Adrenal gland (tissue), 12 donors: ENCODE data around the gene COL1A1. TPM values are rescaled to one million over a fixed set of nuclear protein-coding genes. Genes with fewer than 3 reads are reported as not detected.

Experiments
- DNase-seq, 7 donors: peaks; one replicate each; pipeline ENCODE4 v3.0.0-alpha.2; 2019 to 2020
- H3K27ac ChIP-seq, 5 donors: fragments of 200-600 bp; sonication (generic) in 4 of 5; 1 replicate in 3 of 5; 2 replicates in 2 of 5; pipeline versions ENCODE4 v1.5.1 to v1.8.0; 2016 to 2020; ENCODE audit warnings: mild to moderate bottlenecking in 1 of 5
- H3K27me3 ChIP-seq: fragments of 200-600 bp; 2 replicates; pipeline ENCODE4 v1.8.0; 2021
- H3K36me3 ChIP-seq, 2 donors: fragments of 200-600 bp; replicated peaks in 1 of 2; 1 replicate in 1 of 2; 2 replicates in 1 of 2; pipeline versions ENCODE4 v1.5.1 to v1.8.0; 2018 to 2022
- H3K4me1 ChIP-seq, 2 donors: fragments of 200-600 bp; replicated peaks in 1 of 2; 1 replicate in 1 of 2; 2 replicates in 1 of 2; pipeline versions ENCODE4 v1.5.1 to v1.8.0; 2018 to 2021
- H3K4me3 ChIP-seq, 4 donors: fragments of 200-600 bp; sonication (generic) in 3 of 4; one replicate each; pipeline ENCODE4 v1.5.1; 2016 to 2018
- H3K9me3 ChIP-seq, 3 donors: fragments of 200-600 bp; sonication (generic) in 1 of 3; replicated peaks in 1 of 3; 1 replicate in 2 of 3; 2 replicates in 1 of 3; pipeline versions ENCODE4 v1.5.1 to v1.8.0; 2016 to 2021
- POLR2A ChIP-seq, 2 donors: fragments of 450-650 bp; IDR thresholded peaks; one replicate each; pipeline ENCODE4 v1.6.1; 2017; ENCODE audit warnings: antibody characterized with exemption in 2 of 2, mild to moderate bottlenecking in 2 of 2, moderate library complexity in 1 of 2
- WGBS, 4 donors: extraction: QIAGEN DNeasy Blood & Tissue Kit in 2 of 4; methylation state at CpG; one replicate each; pipeline versions ENCODE4 v1.1.5 to v1.1.7; 2013 to 2017; 5-methylcytosine and 5-hydroxymethylcytosine counted together
- intact Hi-C, 2 donors: fragments of 100-400 bp; cut with DNase I; formaldehyde crosslinking; loops; one replicate each; pipeline versions ENCODE4 v1.14.1 to v1.15.0; 2022 to 2023
- polyA plus RNA-seq, 3 donors: library from polyadenylated mRNA; stranded (reverse); fragments of 200-250 nt in 2 of 3; fragments of 350-450 nt in 1 of 3; fragmentation: Illumina TruSeq in 1 of 3; extraction: RNeasy Lipid Tissue Mini Kit (QIAGEN cat#74804) in 1 of 3; gene quantifications; one replicate each; pipeline ENCODE4 v1.2.3, GENCODE V29; 2013 to 2014
- total RNA-seq, 9 donors: library from RNA; depleted of rRNA in 4 of 9; stranded (reverse); fragments of >200 nt in 4 of 9; fragments of 120-200 nt in 1 of 9; fragmentation: NEBNext Ultra II Directional in 1 of 9; extraction: Animal tissue kit (Norgen Biotek cat#: 25700) in 1 of 9; gene quantifications; one replicate each; pipeline versions ENCODE4 v1.1.0 to v1.2.4, GENCODE V29; 2013 to 2023
- TF ChIP-seq, protein P1 (sequence below), 6 experiments: fragments of 450-650 bp in 4 of 6; fragments of 200-600 bp in 2 of 6; sonication (generic) in 1 of 6; IDR thresholded peaks; 1 replicate in 5 of 6; 2 replicates in 1 of 6; pipeline versions ENCODE4 v1.5.1 to v1.8.0; 2016 to 2021; ENCODE audit warnings: antibody characterized with exemption in 6 of 6, mild to moderate bottlenecking in 2 of 6, moderate library complexity in 1 of 6
- donor health status: healthy with polysubstance abuse.
- donor health status: Bipolar disorder and iron deficiency.
- donor health status: DM: yes; HTN: yes; CAD: no.
- donor health status: DM: no; HTN: no; CAD: no.
- donor health status: DM: no; HTN: no; CAD: no.
- donor health status: DM: yes; HTN: yes; CAD: no.

Gene COL1A1
- total and polyA plus RNA-seq, 12 donors = 39.6 to 263 (median 87.2) TPM

DNA sequence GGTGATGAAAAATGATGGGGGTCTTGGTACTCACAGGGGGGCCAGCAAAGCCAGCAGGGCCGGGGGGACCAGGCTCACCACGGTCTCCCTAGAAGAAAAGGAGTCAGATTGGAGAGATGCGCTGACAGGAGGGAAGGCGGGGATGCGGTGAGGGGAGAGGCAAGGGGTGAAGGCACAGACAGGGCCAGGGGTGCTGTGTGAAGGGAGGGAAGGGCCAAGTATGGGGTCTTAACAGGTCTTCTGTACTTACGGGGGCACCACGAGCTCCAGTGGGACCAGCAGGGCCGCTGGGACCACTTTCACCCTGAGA, 11.2 kb downstream of the COL1A1 start:
- Histone ChIP-seq H3K4me3 (no peak overlapping the region), H3K4me1 (no peaks in the 10 kb centered on the region), H3K27me3 (no peaks in the 10 kb centered on the region), H3K36me3 (peaks cover 0 to 11% of the 10 kb centered on the region in 2 donors), H3K27ac (no peak overlapping the region), H3K9me3 (no peaks in the 10 kb centered on the region)
- WGBS, 4 donors = 72 to 85% (median 77%) methylated on average over 8 of the region's 8 CpGs
- TF ChIP-seq POLR2A (IDR thresholded peaks at IDR 0.05) = no peak
- TF ChIP-seq, protein P1, sequence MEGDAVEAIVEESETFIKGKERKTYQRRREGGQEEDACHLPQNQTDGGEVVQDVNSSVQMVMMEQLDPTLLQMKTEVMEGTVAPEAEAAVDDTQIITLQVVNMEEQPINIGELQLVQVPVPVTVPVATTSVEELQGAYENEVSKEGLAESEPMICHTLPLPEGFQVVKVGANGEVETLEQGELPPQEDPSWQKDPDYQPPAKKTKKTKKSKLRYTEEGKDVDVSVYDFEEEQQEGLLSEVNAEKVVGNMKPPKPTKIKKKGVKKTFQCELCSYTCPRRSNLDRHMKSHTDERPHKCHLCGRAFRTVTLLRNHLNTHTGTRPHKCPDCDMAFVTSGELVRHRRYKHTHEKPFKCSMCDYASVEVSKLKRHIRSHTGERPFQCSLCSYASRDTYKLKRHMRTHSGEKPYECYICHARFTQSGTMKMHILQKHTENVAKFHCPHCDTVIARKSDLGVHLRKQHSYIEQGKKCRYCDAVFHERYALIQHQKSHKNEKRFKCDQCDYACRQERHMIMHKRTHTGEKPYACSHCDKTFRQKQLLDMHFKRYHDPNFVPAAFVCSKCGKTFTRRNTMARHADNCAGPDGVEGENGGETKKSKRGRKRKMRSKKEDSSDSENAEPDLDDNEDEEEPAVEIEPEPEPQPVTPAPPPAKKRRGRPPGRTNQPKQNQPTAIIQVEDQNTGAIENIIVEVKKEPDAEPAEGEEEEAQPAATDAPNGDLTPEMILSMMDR (IDR thresholded peaks at IDR 0.05) = no peak
- DNase-seq = no peak
- intact Hi-C loops = no loop called here

DNA sequence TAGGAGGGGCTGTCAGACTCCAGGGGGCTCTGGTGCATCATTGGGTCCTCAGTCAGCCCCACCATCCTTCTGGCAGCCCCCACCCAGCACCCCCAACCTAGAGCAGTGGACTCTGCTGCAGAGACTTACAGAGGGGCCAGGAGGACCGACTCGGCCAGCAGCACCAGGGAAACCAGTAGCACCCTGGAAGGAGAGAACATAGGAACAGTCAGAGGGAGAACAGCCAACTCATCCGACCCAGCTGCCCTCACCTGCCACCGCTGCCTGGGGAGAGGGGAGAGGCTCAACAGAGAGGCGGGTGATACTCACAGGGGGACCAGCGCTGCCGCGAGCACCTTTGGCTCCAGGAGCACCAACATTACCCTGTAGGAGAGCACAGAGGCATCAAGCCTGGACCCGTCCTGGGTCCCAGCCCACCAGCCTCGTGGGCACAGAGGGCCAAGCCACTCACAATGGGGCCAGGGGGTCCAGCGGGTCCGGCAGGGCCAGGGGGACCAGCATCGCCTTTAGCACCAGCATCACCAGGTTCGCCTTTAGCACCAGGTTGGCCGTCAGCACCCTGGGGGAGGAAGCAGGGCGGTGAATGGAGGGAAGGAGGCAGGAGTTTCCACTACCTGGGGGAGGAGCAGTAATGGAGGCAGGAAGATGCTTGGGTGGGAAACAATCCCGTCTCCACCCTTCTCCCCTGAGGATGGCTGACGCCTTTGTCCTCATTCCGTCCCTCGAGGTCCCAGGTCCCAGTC, 11.7 kb downstream of the COL1A1 start:
- TF ChIP-seq, protein P1 (IDR thresholded peaks at IDR 0.05) = no peak
- no peak for TF ChIP-seq POLR2A (IDR thresholded peaks at IDR 0.05)
- no peaks in the 10 kb centered on the region for H3K27me3 ChIP-seq
- H3K27ac ChIP-seq = no peak overlapping the region
- WGBS, 4 donors = 66 to 80% (median 76%) methylated on average over 12 to 20 of the region's 20 CpGs
- H3K4me1 ChIP-seq = no peaks in the 10 kb centered on the region
- no peak overlapping the region for H3K4me3 ChIP-seq
- H3K9me3 ChIP-seq = no peaks in the 10 kb centered on the region
- H3K36me3 ChIP-seq = peaks cover 0 to 11% of the 10 kb centered on the region in 2 donors
- no peak for DNase-seq
- intact Hi-C loops = no loop called here

DNA sequence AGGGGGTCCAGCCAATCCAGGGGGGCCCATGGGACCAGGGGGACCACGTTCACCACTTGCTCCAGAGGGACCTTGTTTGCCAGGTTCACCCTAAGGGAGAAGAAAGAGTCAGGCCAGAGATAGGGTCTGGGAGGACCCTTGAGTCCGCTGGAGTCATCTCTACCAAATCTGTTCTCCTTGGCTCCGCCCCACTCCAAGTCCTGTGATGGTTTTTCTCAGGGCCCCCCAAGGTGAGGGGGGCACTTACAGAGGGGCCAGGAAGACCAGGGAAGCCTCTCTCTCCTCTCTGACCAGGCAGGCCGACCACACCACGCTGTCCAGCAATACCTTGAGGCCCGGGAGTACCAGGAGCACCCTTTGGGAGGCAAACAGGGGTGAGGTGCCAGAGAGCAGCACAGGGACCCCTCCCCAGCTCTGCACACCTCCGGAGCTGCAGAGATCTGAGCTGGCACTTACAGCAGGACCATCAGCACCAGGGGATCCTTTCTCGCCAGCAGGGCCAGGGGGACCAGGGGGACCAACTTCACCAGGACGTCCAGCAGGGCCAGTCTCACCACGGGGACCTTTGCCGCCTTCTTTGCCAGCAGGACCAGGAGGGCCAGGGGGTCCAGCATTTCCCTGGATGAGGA, 12.4 kb downstream of the COL1A1 start:
- TF ChIP-seq POLR2A (IDR thresholded peaks at IDR 0.05) = no peak
- TF ChIP-seq, protein P1 (IDR thresholded peaks at IDR 0.05) = no peak
- Histone ChIP-seq H3K4me1 (no peaks in the 10 kb centered on the region), H3K27ac (no peak overlapping the region)

DNA sequence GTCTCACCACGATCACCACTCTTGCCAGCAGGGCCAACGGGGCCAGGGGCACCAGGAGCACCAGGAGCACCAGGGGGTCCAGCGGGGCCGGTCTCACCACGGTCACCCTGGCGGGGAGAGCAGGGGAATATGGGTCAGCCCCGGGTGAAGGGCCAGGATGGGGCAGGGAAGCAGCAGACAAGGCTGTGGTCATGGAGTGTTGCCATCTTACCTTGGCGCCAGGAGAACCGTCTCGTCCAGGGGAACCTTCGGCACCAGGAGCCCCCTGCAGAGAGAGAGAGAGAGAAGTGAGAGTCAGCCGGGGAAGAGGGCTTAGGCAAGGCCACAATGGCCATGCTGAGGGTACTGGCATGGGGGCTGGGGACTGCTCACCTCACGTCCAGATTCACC, 12.9 kb downstream of the COL1A1 start:
- WGBS, 4 donors = 65 to 85% (median 80%) methylated on average over 8 to 13 of the region's 13 CpGs
- intact Hi-C loops = no loop called here
- H3K4me3 ChIP-seq = no peak overlapping the region
- H3K27me3 ChIP-seq = no peaks in the 10 kb centered on the region
- H3K4me1 ChIP-seq = no peaks in the 10 kb centered on the region
- H3K36me3 ChIP-seq = peaks cover 0 to 11% of the 10 kb centered on the region in 2 donors
- no peak for TF ChIP-seq POLR2A (IDR thresholded peaks at IDR 0.05)
- TF ChIP-seq, protein P1 (IDR thresholded peaks at IDR 0.05) = no peak
- DNase-seq = no peak
- H3K9me3 ChIP-seq = no peaks in the 10 kb centered on the region
- H3K27ac ChIP-seq = no peak overlapping the region

More for the DNA sequence above, 12.4 kb downstream of the COL1A1 start:
- WGBS, 4 donors = 63 to 84% (median 76%) methylated on average over 7 to 11 of the region's 11 CpGs
- no peaks in the 10 kb centered on the region for H3K27me3 ChIP-seq
- intact Hi-C loops = no loop called here
- peaks cover 0 to 11% of the 10 kb centered on the region in 2 donors for H3K36me3 ChIP-seq
- DNase-seq = no peak
- no peaks in the 10 kb centered on the region for H3K9me3 ChIP-seq
- no peak overlapping the region for H3K4me3 ChIP-seq
